ENCODE results near the gene C1orf56.

C1orf56 gene

GRCh38 chr1:151047591-151047924 is at the start of gene C1orf56:
TSS of gene C1orf56 (plus strand) at chr1:151047751. CDS start at chr1:151047848, 97 bp downstream.
- Histone ChIP-seq H3K4me3 (replicated peaks; ENCODE audit: low read depth, low read length) (peak within 1 kb of the TSS; percentile 68), H3K36me3 (ENCODE audit: control insufficient read depth, insufficient read depth, low read length) (peaks cover 2% of the 10 kb centered on the region), H3K27me3 (replicated peaks; ENCODE audit: control insufficient read depth, insufficient read depth, low read length) (no peaks in the 10 kb centered on the region)
- TF ChIP-seq CTCF (IDR thresholded peaks at IDR 0.05; ENCODE audit: insufficient read depth, low read length, poor library complexity, severe bottlenecking): no peak
- peak; percentile 80 for DNase-seq (ENCODE audit: extremely low read depth, insufficient read length)

GRCh38 chr1:150997949-150998348 is 49.6 kb upstream of the C1orf56 start:
- Histone ChIP-seq H3K27me3 (replicated peaks; ENCODE audit: control insufficient read depth, insufficient read depth, low read length) (no peaks in the 10 kb centered on the region), H3K36me3 (ENCODE audit: control insufficient read depth, insufficient read depth, low read length) (no peaks in the 10 kb centered on the region; the same call in 1 of the 2 replicates), H3K4me3 (replicated peaks; ENCODE audit: low read depth, low read length) (no peak overlapping the region)
- no peak for TF ChIP-seq CTCF (IDR thresholded peaks at IDR 0.05; ENCODE audit: insufficient read depth, low read length, poor library complexity, severe bottlenecking)
- DNase-seq (ENCODE audit: extremely low read depth, insufficient read length): no peak

- Histone ChIP-seq H3K36me3 (ENCODE audit: control insufficient read depth, insufficient read depth, low read length) (no peaks in the 10 kb centered on the region; the same call in 1 of the 2 replicates), H3K4me3 (replicated peaks; ENCODE audit: low read depth, low read length) (no peak overlapping the region), H3K27me3 (replicated peaks; ENCODE audit: control insufficient read depth, insufficient read depth, low read length) (no peaks in the 10 kb centered on the region)
- TF ChIP-seq CTCF (IDR thresholded peaks at IDR 0.05; ENCODE audit: insufficient read depth, low read length, poor library complexity, severe bottlenecking): no peak
- DNase-seq (ENCODE audit: extremely low read depth, insufficient read length): no peak
Observed at GRCh38 chr1:150999051-150999674, 48.4 kb upstream of the C1orf56 start.

GRCh38 chr1:150999926-151000325 is 47.6 kb upstream of the C1orf56 start:
- Histone ChIP-seq H3K4me3 (replicated peaks; ENCODE audit: low read depth, low read length) (no peak overlapping the region), H3K36me3 (ENCODE audit: control insufficient read depth, insufficient read depth, low read length) (no peaks in the 10 kb centered on the region; the same call in 1 of the 2 replicates), H3K27me3 (replicated peaks; ENCODE audit: control insufficient read depth, insufficient read depth, low read length) (no peaks in the 10 kb centered on the region)
- DNase-seq (ENCODE audit: extremely low read depth, insufficient read length): no peak
- TF ChIP-seq CTCF (IDR thresholded peaks at IDR 0.05; ENCODE audit: insufficient read depth, low read length, poor library complexity, severe bottlenecking): no peak

- Histone ChIP-seq H3K4me3 (replicated peaks; ENCODE audit: low read depth, low read length) (no peak overlapping the region), H3K27me3 (replicated peaks; ENCODE audit: control insufficient read depth, insufficient read depth, low read length) (no peaks in the 10 kb centered on the region), H3K36me3 (ENCODE audit: control insufficient read depth, insufficient read depth, low read length) (no peaks in the 10 kb centered on the region; the same call in 1 of the 2 replicates)
- TF ChIP-seq CTCF (IDR thresholded peaks at IDR 0.05; ENCODE audit: insufficient read depth, low read length, poor library complexity, severe bottlenecking): no peak
- no peak for DNase-seq (ENCODE audit: extremely low read depth, insufficient read length)
Observed at GRCh38 chr1:151000408-151000807, 47.1 kb upstream of the C1orf56 start.

- Histone ChIP-seq H3K4me3 (replicated peaks; ENCODE audit: low read depth, low read length) (no peak overlapping the region), H3K36me3 (ENCODE audit: control insufficient read depth, insufficient read depth, low read length) (no peaks in the 10 kb centered on the region; the same call in 1 of the 2 replicates), H3K27me3 (replicated peaks; ENCODE audit: control insufficient read depth, insufficient read depth, low read length) (no peaks in the 10 kb centered on the region)
- no peak for TF ChIP-seq CTCF (IDR thresholded peaks at IDR 0.05; ENCODE audit: insufficient read depth, low read length, poor library complexity, severe bottlenecking)
- DNase-seq (ENCODE audit: extremely low read depth, insufficient read length): no peak
Observed at GRCh38 chr1:151001602-151002001, 45.9 kb upstream of the C1orf56 start.
